GM21529 (cell line): ENCODE measurements around the gene FOXF2.

Source experiments
- ATAC-seq: cut with Tn5 transposase; IDR thresholded peaks from one replicate; pipeline ENCODE4 v1.9.1; 2021; ENCODE audit not compliant: unreplicated experiment

Gene FOXF2

DNA sequence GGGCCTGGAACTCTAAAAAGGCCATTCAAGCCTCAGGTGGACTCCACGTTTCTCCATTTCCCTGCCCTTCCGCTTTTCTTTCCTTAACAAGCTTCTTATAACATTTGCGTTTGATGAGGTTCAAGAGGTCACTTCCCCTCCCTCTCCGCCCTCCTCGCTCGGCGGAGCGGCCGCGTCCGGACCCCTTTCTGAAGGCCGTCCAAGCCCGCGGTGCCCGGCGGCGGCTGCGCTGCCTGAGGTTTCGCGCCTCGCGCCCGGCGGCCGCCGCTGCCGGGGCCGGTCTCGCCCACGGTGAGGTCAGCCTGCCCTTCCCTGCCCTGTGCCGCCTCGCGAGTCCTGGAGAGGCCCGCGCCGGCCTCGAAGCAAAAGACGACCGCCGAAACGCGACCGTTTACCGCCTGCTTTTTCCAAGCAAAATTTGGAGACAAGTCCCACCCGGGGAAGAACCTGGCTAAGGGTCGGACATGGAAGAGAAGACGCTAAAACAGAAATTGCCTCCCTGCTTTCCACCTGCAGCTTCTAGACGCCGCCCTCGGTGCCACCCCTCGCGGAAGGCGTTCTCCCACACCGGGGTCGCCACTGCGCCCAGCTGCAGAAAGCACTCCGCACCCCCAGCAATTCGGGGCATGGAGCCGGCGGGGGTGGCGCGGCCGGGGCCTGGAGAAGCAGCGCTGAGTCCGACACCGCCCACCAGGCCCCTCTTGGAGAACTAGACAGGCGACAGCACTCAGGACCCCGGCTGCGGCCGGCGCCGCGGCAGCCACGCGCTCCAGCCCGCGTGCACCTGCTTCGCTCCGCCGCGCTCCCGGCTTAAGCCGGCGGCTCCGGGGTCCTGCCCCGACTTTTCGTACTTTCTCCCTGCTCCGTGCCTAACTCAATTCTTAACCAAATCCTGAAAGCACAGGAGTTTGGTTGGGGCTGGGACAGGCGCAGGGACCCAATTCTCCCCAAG, 11.0 kb upstream of the FOXF2 start:
- no peak for ATAC-seq

- no peak for ATAC-seq
Measured at GRCh38 chr6:1379017-1379787, 10.2 kb upstream of the FOXF2 start.

DNA sequence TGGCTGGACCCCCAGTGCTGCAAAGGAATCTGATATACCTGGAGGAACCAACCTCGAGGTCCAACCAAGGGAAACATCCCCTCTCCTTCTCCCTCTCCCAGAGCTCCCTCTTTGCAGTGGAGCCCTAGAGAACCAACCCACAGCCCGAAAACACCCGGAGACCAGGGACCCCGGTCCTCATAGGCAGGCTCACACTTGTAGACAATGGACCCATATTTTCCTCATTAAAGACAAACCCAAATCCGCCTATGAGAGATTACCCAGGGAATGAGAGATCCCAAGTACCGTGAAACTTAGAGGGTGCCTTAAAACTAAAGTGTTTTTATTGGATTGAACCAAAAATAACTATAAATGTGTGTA, 9.6 kb upstream of the FOXF2 start:
- ATAC-seq, result no peak

DNA sequence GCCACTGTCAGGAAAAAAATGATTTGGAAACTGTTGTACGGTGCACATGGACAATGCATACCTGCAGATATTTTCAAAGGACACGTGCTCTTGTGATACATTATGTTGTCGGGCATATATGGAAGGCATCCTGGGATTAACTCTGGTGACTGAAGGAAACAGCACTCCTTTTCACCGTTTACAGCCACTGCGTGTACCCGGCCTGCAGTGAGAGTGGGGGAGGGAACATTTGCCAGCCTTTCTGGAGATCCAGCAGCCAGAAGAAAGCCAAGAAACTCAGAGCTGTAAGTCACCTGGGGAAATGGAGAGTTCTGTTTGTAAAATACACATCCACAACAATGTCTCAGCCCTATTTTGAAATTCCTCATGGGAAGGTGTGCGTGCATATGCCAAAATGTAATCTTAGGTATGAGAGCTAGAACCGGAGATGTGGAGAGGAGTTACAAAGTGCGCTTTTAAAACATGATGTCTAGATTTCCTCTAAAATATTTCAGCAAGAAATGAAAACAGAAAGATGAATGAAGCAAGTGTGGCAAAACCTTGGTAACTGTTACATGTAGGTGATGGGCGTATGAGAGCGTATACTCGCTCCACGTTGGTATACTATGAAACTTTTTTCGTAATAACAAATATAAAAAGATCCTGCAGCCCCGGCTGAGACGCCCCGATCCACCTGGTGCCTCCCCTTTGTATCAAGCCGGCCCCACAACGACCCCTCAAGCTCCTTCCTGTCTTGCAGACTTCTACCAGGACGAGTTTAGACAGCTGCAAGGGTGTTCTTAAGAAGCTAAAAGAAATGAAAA, 8.6 kb upstream of the FOXF2 start:
- ATAC-seq, result no peak

DNA sequence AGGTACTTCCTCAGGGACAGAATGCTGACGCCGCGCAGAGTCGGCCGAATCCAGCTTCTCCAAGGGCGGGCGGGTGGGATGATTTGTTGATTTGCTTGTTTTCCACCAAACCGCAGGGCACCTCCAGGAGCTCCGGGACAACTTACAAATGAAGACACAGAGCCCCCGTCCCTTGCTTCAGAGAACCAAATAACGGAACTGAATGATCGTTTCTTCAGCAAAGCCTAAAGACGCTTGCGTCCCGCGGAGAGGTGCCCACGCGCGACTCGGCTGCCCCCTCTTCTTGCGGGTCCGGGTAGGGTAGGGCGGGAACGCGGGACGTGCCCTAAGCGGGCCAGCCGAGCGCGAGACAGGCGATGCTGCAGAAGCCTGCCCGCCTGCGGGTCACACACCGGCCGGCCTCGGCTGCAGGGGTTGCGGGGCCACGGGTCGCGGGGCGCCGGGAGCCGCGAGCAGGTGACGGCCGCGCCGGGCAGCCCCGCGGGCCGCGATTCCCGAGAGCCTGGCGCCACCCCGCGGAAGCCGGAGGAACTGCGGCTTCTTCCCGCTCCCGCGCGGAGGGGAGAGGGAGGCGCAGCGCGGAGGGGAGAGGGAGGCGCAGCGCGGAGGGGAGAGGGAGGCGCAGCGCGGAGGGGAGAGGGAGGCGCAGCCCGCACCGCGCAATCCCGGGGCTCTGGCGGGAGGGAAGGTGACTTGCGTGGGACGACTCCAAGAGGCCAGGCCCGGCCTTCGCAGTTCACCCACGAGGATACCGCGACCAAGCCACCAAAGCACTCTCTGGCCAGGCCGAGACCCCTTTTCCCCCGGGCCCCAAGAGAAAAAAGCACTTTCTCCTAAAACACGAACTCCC, 7.7 kb upstream of the FOXF2 start:
- no peak for ATAC-seq

GRCh38 chr6:1382331-1382882, 7.0 kb upstream of the FOXF2 start:
- no peak for ATAC-seq

GRCh38 chr6:1382883-1383728, 6.3 kb upstream of the FOXF2 start:
- ATAC-seq, result no peak

GRCh38 chr6:1383729-1384548, 5.4 kb upstream of the FOXF2 start:
- no peak for ATAC-seq

GRCh38 chr6:1384549-1385128, 4.7 kb upstream of the FOXF2 start:
- no peak for ATAC-seq

DNA sequence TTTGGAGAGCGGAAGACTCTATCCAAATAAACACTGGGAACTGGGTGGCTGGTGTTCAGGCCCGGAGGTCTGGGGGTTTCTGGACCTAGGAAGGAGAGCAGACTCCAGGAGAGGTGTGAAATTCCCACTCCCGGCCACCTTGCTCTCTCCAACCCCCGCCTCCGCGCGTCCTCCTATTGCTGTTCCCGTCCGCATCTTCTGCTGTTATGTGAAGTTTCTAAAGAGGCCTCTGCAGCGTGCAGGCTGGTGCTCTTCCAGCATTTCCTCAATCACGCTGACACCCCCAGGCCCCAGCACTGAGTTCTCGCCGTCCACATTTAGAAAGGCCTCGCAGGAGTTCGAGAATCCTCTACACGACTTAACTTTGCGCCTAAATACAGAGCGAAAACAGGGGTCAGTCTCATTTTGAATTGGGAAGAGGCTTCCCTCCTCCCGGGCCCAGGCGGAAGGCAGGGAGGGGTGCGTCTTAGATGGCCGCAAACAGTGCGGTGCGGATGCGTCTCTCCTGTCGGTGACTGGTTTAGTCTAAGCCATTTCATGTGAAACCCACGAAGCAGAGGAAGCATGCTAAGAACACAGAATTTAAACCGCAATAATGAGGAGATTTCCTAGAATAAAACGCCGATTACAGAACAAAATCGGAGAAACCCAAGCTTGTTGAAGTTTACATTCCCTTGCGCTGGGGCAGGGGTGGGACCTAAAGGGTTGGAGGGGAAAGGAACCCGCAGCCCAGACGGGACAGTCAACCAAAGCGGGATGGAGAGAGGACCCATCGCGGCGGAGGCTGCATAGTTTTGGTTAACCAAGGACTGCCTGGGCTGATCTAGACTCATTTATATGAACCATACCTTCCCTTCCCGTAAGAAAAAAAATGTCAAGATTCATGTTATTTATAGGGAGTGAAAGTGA, 4.0 kb upstream of the FOXF2 start:
- ATAC-seq, result no peak

DNA sequence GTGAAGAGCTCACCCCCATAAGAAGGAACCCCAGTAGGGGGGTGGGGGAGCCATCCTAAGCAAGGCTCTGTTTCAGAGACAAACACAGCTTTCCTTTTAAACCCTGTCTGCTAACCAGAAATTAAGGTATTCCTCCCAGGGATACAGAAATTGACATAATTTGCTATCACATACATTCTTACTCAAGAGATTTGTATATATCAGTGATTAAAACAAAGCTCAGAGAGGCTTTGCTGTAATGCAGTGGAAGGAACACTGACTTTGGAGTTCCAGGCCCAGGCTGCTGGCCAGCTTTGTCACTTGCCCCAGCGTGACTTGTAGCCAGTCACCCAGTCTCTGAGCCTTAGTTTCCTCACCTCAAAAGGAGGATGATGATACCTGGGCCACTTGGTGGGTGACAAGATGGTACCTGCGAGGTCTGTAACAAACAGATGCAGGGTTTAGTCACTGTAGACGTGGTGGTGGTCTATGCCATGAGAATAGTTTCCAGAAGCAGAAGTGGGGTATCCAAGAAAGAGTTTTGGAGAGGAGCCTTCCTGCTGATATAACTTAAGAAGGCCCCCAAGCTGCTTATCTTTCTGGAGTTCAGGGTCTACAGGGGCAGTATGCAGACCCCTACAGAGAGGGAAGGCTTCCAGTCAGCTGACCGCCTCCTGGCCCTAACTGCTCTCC, 3.2 kb upstream of the FOXF2 start:
- ATAC-seq, result no peak

DNA sequence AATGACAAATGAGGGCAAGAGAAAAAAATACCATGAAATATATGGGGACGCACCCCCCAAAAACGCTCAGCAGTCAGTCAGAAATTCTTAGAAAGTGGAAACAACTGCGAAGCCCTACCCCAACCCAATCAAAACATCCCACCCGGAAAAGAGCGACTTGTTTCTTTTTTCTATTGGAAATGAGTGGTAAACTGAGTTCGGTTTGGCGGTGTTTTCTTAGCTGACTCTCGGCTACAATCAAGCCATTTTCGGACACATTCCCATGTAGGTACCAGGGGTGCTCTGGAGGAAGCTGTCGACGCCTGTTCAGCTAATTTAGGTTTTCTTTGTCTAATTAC, 1.9 kb upstream of the FOXF2 start:
- ATAC-seq, result no peak

- no peak for ATAC-seq
Measured at GRCh38 chr6:1387876-1388629, 1.3 kb upstream of the FOXF2 start.

GRCh38 chr6:1388630-1389368, 577 bp upstream of the FOXF2 start:
- ATAC-seq, result no peak
